ENCODE measurements around the gene PREX1. TPM values are rescaled to one million over a fixed set of nuclear protein-coding genes. Genes with fewer than 3 reads are reported as not detected.

Gene PREX1
- total and polyA plus RNA-seq, 2 experiments from 2014 or later, result 4.5 to 12.5 TPM

DNA sequence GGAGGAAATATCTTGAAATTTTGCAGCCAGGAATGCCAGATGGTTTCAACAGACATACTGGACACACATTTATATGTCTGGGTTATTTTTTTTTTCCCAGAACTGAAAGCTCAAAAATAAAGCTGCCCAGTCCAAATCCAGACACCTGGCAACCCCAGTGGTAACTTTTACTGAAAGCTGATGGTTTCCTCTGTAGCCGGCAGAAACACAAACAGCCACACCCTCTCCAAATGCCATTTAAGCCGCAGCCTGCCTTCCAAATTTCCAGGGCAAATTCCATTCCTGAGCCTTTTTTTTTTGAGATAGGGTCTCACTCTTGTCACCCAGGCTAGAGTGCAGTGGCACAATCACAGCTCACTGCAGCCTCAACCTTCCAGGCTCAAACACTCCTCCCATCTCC, 6.5 kb upstream of the PREX1 start:
- H3K4me3 ChIP-seq, result no peak overlapping the region
- no peaks in the 10 kb centered on the region for H3K27me3 ChIP-seq
- H3K36me3 ChIP-seq, result no peaks in the 10 kb centered on the region
- TF ChIP-seq, protein P1, sequence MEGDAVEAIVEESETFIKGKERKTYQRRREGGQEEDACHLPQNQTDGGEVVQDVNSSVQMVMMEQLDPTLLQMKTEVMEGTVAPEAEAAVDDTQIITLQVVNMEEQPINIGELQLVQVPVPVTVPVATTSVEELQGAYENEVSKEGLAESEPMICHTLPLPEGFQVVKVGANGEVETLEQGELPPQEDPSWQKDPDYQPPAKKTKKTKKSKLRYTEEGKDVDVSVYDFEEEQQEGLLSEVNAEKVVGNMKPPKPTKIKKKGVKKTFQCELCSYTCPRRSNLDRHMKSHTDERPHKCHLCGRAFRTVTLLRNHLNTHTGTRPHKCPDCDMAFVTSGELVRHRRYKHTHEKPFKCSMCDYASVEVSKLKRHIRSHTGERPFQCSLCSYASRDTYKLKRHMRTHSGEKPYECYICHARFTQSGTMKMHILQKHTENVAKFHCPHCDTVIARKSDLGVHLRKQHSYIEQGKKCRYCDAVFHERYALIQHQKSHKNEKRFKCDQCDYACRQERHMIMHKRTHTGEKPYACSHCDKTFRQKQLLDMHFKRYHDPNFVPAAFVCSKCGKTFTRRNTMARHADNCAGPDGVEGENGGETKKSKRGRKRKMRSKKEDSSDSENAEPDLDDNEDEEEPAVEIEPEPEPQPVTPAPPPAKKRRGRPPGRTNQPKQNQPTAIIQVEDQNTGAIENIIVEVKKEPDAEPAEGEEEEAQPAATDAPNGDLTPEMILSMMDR (IDR thresholded peaks at IDR 0.05; ENCODE audit: low read depth, low read length), result no peak
- DNase-seq (ENCODE audit: low read depth in 1 of 2, low spot score in 1 of 2), result no peak
- H3K9me3 ChIP-seq (ENCODE audit: low read depth), result no peaks in the 10 kb centered on the region
- H3K27ac ChIP-seq, result no peak overlapping the region
- H3K4me1 ChIP-seq (ENCODE audit: low read depth), result no peaks in the 10 kb centered on the region

DNA sequence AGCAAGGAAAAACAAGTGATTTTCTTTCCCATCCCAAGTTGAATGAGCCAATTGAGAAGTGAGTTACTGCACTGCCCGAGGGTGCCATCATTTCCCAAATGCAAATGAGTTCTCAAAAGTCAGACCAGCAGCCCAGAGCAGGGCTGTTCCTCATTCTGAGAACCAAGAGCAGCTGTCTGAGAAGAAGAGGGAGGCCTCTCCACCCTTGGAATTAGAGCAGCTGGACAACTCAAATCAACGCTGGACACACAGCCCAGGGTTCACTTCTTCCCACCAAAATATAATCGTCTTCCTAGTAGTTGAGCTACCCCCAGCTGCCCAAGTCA, 4.6 kb upstream of the PREX1 start:
- Histone ChIP-seq H3K27me3 (no peaks in the 10 kb centered on the region), H3K4me1 (ENCODE audit: low read depth) (no peaks in the 10 kb centered on the region), H3K27ac (no peak overlapping the region), H3K36me3 (no peaks in the 10 kb centered on the region), H3K4me3 (no peak overlapping the region), H3K9me3 (ENCODE audit: low read depth) (no peaks in the 10 kb centered on the region)
- DNase-seq (ENCODE audit: low read depth in 1 of 2, low spot score in 1 of 2), result no peak
- TF ChIP-seq, protein P1 (IDR thresholded peaks at IDR 0.05; ENCODE audit: low read depth, low read length), result no peak

DNA sequence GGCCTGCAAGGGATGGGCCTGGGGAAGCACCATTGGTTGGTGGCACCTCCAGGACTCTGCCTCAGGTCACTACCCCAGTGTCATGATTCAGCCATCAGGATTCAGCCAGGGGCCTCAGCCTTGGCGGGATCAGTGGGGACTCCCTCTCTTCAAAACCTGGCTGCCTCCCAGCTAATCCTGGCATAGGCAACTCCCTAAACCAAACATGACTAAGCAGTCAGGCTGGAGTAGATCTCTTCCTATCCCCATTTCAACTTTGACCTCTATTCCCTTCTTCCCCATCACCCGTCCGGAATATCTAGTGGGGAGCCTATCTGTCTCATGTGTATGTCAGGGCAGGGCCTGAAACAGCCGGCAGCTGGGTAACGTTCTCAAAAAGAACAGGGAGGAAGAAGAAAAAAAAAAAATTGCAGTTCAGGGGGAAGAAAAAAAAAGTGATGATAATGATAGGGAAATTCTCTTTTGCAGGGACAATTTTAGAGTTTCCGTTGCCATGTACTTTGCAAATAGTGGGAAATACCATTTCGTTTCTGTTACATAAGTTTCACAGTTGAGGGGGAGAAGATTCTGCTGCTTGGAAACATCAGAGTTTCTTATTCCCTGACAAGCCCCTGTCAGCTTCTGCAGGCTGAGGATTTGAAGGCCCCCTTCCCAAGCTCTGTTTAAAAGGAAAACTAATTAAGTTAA, 4.1 kb upstream of the PREX1 start:
- Histone ChIP-seq H3K4me1 (ENCODE audit: low read depth) (no peaks in the 10 kb centered on the region), H3K27ac (no peak overlapping the region)
- peak in 1 of 2 donors; percentile 69 for DNase-seq (ENCODE audit: low read depth in 1 of 2, low spot score in 1 of 2)

DNA sequence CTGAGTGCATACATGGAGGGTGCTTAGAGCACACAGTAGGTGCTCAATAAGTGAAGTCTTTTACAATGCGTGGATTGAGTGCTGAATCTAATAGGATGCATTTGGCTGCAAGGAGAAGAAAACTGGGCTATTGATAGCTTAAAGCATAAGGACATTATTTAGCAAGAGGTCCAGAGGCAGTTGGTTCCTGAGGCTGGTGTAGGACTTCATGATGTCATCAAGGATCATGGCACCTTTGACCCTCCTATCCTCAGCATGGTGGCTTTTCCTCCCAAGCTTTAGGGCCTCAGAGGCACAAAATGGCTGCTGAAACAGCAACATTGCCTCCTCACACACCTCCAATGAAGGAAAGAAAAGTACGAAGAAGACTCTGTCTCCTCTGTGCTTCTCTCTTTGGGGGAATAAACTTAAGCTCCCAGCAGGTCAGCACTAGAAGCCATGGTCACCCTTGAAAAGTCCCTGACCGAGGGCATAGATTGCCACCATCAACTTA, 3.1 kb upstream of the PREX1 start:
- peaks cover 6% of the 10 kb centered on the region for H3K4me1 ChIP-seq (ENCODE audit: low read depth)
- H3K36me3 ChIP-seq, result no peaks in the 10 kb centered on the region
- H3K27ac ChIP-seq, result no peak overlapping the region
- DNase-seq (ENCODE audit: low read depth in 1 of 2, low spot score in 1 of 2), result no peak
- no peaks in the 10 kb centered on the region for H3K27me3 ChIP-seq
- TF ChIP-seq, protein P1 (IDR thresholded peaks at IDR 0.05; ENCODE audit: low read depth, low read length), result no peak
- H3K4me3 ChIP-seq, result no peak overlapping the region
- no peaks in the 10 kb centered on the region for H3K9me3 ChIP-seq (ENCODE audit: low read depth)

More for the DNA sequence above, 4.1 kb upstream of the PREX1 start:
- Histone ChIP-seq H3K4me3 (no peak overlapping the region), H3K27me3 (no peaks in the 10 kb centered on the region), H3K36me3 (no peaks in the 10 kb centered on the region), H3K9me3 (ENCODE audit: low read depth) (no peaks in the 10 kb centered on the region)
- TF ChIP-seq, protein P1 (IDR thresholded peaks at IDR 0.05; ENCODE audit: low read depth, low read length), result no peak

DNA sequence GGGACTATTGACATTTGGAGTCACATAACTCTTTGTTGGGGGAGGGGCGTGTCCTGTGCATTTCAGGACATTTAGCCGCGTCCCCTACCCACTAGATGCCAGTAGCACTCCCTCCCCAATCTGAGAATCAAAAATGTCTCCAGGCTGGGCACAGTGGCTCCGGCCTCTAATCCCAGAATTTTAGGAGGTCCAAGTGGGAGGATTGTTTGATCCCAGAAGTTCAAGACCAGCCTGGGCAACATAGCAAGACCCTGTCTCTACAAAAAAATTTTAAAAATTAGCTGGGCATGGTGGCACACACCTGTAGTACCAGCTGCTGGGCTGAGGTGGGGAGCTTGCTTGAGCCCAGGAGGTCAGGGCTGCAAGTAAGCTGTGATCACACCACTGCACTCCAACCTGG, 2.1 kb upstream of the PREX1 start:
- H3K36me3 ChIP-seq, result no peaks in the 10 kb centered on the region
- no peak overlapping the region for H3K4me3 ChIP-seq
- TF ChIP-seq, protein P1 (IDR thresholded peaks at IDR 0.05; ENCODE audit: low read depth, low read length), result no peak
- no peak overlapping the region for H3K27ac ChIP-seq
- no peaks in the 10 kb centered on the region for H3K9me3 ChIP-seq (ENCODE audit: low read depth)
- peaks cover 7% of the 10 kb centered on the region for H3K4me1 ChIP-seq (ENCODE audit: low read depth)
- no peaks in the 10 kb centered on the region for H3K27me3 ChIP-seq
- no peak for DNase-seq (ENCODE audit: low read depth in 1 of 2, low spot score in 1 of 2)

Measured in cardiac muscle cell (in vitro differentiated cells and primary cell).